ENCODE data around the gene DAZAP1. TPM values are rescaled to one million over a fixed set of nuclear protein-coding genes. Genes with fewer than 3 reads are reported as not detected.
A peak's percentile ranks its signal among the peaks of the same experiment; 100 is the strongest.

DAZAP1 gene
- total RNA-seq, 1 donor from 2014 or later = 131 TPM

DNA sequence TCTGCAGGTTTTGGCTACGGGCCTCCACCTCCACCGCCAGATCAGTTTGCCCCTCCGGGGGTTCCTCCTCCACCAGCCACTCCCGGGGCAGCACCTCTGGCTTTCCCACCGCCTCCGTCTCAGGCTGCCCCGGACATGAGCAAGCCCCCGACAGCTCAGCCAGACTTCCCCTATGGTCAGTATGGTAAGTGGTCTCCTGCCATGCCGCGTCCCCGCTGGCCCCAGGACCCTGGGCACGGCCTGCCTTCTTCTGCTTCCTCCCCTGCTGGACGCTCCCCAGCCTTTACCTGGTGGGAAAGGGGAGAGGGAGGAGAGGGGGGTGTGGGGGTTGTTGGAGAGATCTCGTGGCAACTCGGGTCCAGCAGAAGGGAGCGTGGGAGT lies 25.1 kb downstream of the DAZAP1 start:
- no peak for DNase-seq (ENCODE audit: low spot score in 2 of 2, unreplicated experiment in 2 of 2)
- Mint-ChIP-seq H3K9me3 (no peaks in the 10 kb centered on the region), H3K4me1 (no peaks in the 10 kb centered on the region), H3K27ac (no peak overlapping the region), H3K4me3 (no peak overlapping the region), H3K36me3 (peaks cover 7% of the 10 kb centered on the region), H3K27me3 (ENCODE audit: low read depth) (no peaks in the 10 kb centered on the region)
- TF ChIP-seq, protein P1, sequence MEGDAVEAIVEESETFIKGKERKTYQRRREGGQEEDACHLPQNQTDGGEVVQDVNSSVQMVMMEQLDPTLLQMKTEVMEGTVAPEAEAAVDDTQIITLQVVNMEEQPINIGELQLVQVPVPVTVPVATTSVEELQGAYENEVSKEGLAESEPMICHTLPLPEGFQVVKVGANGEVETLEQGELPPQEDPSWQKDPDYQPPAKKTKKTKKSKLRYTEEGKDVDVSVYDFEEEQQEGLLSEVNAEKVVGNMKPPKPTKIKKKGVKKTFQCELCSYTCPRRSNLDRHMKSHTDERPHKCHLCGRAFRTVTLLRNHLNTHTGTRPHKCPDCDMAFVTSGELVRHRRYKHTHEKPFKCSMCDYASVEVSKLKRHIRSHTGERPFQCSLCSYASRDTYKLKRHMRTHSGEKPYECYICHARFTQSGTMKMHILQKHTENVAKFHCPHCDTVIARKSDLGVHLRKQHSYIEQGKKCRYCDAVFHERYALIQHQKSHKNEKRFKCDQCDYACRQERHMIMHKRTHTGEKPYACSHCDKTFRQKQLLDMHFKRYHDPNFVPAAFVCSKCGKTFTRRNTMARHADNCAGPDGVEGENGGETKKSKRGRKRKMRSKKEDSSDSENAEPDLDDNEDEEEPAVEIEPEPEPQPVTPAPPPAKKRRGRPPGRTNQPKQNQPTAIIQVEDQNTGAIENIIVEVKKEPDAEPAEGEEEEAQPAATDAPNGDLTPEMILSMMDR (IDR thresholded peaks at IDR 0.05; ENCODE audit: unreplicated experiment) = no peak

DNA sequence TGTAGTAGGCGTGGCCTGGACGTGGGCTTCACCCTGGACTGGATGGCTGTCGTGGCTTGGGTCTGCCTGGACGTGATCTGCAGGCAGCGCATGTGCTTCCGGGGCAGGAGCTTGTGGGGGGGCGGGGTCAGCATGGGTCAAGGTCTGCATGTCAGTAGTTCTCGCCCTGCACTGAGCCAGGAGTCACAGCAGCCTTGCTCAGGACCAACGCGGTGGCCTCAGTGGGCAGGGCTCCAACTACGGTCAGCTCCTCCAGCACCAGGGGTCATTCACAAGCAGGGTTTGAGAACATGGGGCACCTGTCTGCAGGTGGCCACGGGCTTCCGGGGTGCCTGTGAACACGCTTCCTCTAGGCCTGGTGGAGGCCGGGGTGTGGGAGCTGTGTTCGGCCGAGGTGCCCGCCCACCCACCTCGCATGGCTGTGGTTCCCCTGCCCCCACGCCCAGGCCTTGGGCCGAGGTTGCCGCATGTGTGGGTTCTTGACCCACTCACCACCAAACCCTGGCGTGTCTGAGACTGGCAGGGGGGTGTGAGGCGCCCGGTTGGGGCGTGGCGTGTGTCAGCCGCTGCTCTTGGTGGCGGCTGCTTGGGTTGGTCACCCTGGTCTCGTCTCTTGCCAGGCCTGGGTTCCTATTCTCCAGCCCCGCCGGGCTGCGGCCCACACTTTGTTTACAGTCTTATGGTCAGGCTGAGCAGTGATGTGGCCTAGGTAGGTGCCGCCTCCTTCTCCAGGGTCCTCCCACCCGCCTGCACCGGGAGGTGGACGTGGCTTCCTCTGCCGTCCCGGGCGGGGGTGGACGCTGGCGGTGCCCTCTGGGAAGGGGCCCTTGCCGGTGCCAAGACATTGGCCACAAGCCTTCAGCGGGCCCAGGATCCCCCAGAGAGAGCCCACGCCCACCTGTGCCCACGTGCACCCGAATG lies 26.0 kb downstream of the DAZAP1 start:
- TF ChIP-seq, protein P1 (IDR thresholded peaks at IDR 0.05; ENCODE audit: unreplicated experiment) = no peak
- peaks cover 7% of the 10 kb centered on the region for H3K36me3 Mint-ChIP-seq
- no peaks in the 10 kb centered on the region for H3K4me1 Mint-ChIP-seq

DNA sequence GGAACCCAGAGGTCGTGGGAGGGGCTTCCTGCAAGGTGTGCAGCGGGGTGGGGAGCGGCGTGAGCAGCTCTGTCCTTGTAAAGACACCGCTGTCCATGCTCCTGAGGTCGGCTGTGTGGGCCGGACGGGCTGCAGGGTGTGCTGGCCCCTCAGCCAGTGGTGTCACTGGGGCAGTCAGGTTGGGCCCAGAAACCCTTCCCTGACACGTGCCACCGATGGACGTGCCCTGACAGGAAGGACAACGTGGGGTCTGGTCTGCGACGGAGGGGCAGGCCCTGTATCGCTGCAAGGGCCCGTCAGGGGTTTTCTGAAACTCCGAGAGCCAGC lies 26.6 kb downstream of the DAZAP1 start:
- Mint-ChIP-seq H3K27ac (no peak overlapping the region), H3K36me3 (peaks cover 7% of the 10 kb centered on the region), H3K27me3 (ENCODE audit: low read depth) (no peaks in the 10 kb centered on the region), H3K4me1 (no peaks in the 10 kb centered on the region), H3K4me3 (no peak overlapping the region), H3K9me3 (no peaks in the 10 kb centered on the region)
- TF ChIP-seq, protein P1 (IDR thresholded peaks at IDR 0.05; ENCODE audit: unreplicated experiment) = no peak
- no peak for DNase-seq (ENCODE audit: low spot score in 2 of 2, unreplicated experiment in 2 of 2)

More for the DNA sequence above, 26.0 kb downstream of the DAZAP1 start:
- H3K9me3 Mint-ChIP-seq = no peaks in the 10 kb centered on the region
- DNase-seq (ENCODE audit: low spot score in 2 of 2, unreplicated experiment in 2 of 2) = no peak
- H3K4me3 Mint-ChIP-seq = no peak overlapping the region
- H3K27me3 Mint-ChIP-seq (ENCODE audit: low read depth) = no peaks in the 10 kb centered on the region
- H3K27ac Mint-ChIP-seq = no peak overlapping the region

DNA sequence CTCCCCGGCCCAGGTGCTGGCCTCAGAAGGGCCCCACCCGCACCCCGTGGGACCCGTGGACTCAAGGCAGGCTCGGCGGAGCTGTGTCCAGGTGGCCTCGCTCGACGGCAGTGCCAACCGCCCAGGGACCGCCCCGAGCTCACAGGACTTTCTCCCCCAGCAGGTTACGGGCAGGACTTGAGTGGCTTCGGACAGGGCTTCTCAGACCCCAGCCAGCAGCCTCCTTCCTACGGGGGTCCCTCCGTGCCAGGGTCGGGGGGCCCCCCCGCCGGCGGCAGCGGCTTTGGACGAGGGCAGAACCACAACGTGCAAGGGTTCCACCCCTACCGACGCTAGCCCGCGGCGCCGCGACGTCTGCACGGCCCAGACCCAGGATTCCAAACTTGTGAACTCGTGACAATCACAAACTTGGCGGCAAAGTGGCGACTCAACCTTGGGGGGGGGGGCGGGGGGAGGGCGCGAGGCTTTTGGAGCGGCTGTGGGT lies 27.2 kb downstream of the DAZAP1 start:
- H3K4me1 Mint-ChIP-seq = peaks cover 3% of the 10 kb centered on the region
- peaks cover 7% of the 10 kb centered on the region for H3K36me3 Mint-ChIP-seq
- no peak for DNase-seq (ENCODE audit: low spot score in 2 of 2, unreplicated experiment in 2 of 2)
- TF ChIP-seq, protein P1 (IDR thresholded peaks at IDR 0.05; ENCODE audit: unreplicated experiment) = no peak
- no peaks in the 10 kb centered on the region for H3K27me3 Mint-ChIP-seq (ENCODE audit: low read depth)
- H3K9me3 Mint-ChIP-seq = no peaks in the 10 kb centered on the region
- H3K4me3 Mint-ChIP-seq = no peak overlapping the region
- no peak overlapping the region for H3K27ac Mint-ChIP-seq

DNA sequence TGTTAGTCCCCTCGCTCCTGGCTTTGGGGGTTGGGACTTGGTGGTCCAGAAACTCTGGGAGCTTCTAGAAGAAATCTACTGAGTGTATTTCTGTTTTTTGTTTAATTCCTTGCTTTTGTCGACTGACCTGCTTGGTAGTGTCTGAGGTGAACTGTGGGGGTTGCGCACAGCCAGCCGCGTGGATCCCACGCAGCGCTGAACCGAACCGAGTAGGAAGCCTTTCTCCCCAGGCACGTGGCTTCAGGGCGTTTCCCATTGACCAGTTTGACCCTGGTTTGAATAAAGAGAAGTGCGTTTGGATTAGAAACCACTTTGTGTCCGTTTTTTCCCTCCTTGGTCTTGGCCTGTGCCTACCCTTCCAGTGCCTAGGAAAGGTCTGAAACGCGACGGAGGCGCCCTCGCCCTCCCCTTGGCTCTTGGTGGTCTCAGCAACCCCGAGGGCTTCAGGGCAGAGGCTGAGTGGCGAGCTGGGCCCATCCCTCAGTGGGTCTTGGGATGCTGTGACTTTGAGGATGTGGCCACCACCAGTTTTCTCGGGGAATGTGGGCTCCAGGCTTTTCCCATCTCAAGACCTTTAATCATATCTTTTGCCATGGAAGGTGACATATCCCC lies 28.1 kb downstream of the DAZAP1 start:
- no peaks in the 10 kb centered on the region for H3K27me3 Mint-ChIP-seq (ENCODE audit: low read depth)
- H3K27ac Mint-ChIP-seq = peak overlapping the region; percentile 69

More for the DNA sequence above, 28.1 kb downstream of the DAZAP1 start:
- TF ChIP-seq, protein P1 (IDR thresholded peaks at IDR 0.05; ENCODE audit: unreplicated experiment) = no peak
- DNase-seq (ENCODE audit: low spot score in 2 of 2, unreplicated experiment in 2 of 2) = no peak
- no peaks in the 10 kb centered on the region for H3K9me3 Mint-ChIP-seq
- no peak overlapping the region for H3K4me3 Mint-ChIP-seq
- peaks cover 9% of the 10 kb centered on the region for H3K36me3 Mint-ChIP-seq
- H3K4me1 Mint-ChIP-seq = peaks cover 8% of the 10 kb centered on the region
